ENCODE results near the gene PCDH20.
"Not testable (repeated sequence)": the region's sequence is repeated elsewhere in the genome, so short reads cannot be mapped to it uniquely, and the experiment has no call there.

GRCh38 chr13:61364690-61365089, 51.0 kb downstream of the PCDH20 start:
- TF ChIP-seq CTCF, POLR2A (IDR thresholded peaks at IDR 0.05): not testable (repeated sequence)

All from right lobe of liver (tissue), 4 donors.